Measurements from ENCODE around the gene ZBTB25. TPM values are rescaled to one million over a fixed set of nuclear protein-coding genes. Genes with fewer than 3 reads are reported as not detected.

The ZBTB25 gene
- total RNA-seq, 1 donor: 11.1 TPM

DNA sequence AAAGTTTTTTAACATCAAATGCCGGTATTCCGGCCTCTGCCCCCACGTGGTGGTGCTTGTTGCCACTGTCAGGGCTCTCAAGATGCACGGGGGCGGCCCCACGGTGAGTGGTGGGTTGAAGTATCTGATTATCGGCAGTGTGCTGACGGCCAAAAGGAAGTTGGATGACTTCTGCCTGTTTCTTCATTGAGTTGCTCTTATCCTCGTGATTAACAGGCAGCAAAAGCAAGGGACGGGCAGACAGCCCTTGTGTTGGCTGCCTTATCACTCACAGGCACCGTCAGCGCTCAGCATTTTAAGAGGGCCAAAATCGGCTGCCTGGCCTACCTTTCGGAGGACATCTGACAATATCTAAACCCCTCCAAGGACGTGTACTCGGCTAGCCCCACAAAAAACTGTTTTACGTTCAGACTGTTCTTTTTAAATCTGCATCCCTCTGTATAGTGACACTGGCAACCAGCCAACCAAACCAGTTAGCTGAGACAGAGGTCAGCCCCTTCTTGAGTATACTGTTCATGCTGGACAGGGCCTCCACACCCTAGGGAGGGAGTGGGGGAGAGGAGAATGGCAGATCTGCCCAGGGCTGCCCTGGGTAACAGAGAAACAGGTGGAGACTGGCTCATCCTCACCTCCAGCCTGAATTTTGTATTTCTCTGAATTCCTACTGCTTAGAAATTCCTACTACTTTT, 61.2 kb downstream of the ZBTB25 start:
- no peak overlapping the region for H3K4me3 ChIP-seq (ENCODE audit: low read depth, low read length)
- DNase-seq (ENCODE audit: low read depth): no peak
- TF ChIP-seq, protein P1, sequence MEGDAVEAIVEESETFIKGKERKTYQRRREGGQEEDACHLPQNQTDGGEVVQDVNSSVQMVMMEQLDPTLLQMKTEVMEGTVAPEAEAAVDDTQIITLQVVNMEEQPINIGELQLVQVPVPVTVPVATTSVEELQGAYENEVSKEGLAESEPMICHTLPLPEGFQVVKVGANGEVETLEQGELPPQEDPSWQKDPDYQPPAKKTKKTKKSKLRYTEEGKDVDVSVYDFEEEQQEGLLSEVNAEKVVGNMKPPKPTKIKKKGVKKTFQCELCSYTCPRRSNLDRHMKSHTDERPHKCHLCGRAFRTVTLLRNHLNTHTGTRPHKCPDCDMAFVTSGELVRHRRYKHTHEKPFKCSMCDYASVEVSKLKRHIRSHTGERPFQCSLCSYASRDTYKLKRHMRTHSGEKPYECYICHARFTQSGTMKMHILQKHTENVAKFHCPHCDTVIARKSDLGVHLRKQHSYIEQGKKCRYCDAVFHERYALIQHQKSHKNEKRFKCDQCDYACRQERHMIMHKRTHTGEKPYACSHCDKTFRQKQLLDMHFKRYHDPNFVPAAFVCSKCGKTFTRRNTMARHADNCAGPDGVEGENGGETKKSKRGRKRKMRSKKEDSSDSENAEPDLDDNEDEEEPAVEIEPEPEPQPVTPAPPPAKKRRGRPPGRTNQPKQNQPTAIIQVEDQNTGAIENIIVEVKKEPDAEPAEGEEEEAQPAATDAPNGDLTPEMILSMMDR (IDR thresholded peaks at IDR 0.05; ENCODE audit: insufficient read depth, low read length): no peak

- DNase-seq (ENCODE audit: low read depth): peak; percentile 33
- H3K4me3 ChIP-seq (ENCODE audit: low read depth, low read length): no peak overlapping the region
- TF ChIP-seq, protein P1 (IDR thresholded peaks at IDR 0.05; ENCODE audit: insufficient read depth, low read length): no peak
Measured at GRCh38 chr14:64440494-64440893, 63.1 kb downstream of the ZBTB25 start.

- TF ChIP-seq, protein P1 (IDR thresholded peaks at IDR 0.05; ENCODE audit: insufficient read depth, low read length): no peak
- no peak for DNase-seq (ENCODE audit: low read depth)
- no peak overlapping the region for H3K4me3 ChIP-seq (ENCODE audit: low read depth, low read length)
Measured at GRCh38 chr14:64439141-64439540, 64.5 kb downstream of the ZBTB25 start.

- no peak overlapping the region for H3K4me3 ChIP-seq (ENCODE audit: low read depth, low read length)
- peak; percentile 87 for DNase-seq (ENCODE audit: low read depth)
- TF ChIP-seq, protein P1 (IDR thresholded peaks at IDR 0.05; ENCODE audit: insufficient read depth, low read length): no peak
Measured at GRCh38 chr14:64438181-64438841, 65.3 kb downstream of the ZBTB25 start.

DNA sequence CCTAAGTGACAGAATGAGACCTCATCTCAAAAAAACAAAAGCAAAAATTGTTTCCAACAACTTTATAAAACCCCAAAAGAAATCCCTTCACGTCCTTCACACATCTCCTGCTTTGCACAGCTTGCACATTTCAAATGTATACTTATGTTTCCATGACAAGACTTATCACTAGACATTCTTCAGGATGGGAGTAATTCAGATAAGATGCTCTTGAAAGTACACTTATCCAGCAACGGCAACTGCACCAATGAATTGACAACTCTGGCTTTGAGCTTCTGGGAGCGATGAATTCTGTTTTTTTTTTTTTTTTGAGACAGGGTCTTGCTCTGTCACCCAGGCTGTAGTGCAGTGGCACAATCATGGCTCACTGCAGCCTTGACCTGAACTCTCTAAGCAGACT, 69.1 kb downstream of the ZBTB25 start:
- TF ChIP-seq, protein P1 (IDR thresholded peaks at IDR 0.05; ENCODE audit: insufficient read depth, low read length): no peak
- DNase-seq (ENCODE audit: low read depth): peak; percentile 51
- no peak overlapping the region for H3K4me3 ChIP-seq (ENCODE audit: low read depth, low read length)

- DNase-seq (ENCODE audit: low read depth): peak; percentile 13
- TF ChIP-seq, protein P1 (IDR thresholded peaks at IDR 0.05; ENCODE audit: insufficient read depth, low read length): no peak
- no peak overlapping the region for H3K4me3 ChIP-seq (ENCODE audit: low read depth, low read length)
Measured at GRCh38 chr14:64423987-64424386, 79.7 kb downstream of the ZBTB25 start.

Measured in fibroblast of the aortic adventitia (primary cell).